PC-9 (cell line): Measurements from ENCODE around the gene FAM193B. TPM values are rescaled to one million over a fixed set of nuclear protein-coding genes. Genes with fewer than 3 reads are reported as not detected.
A peak's percentile ranks its signal among the peaks of the same experiment; 100 is the strongest.

Experiments
- BruUV-seq: library from RNA; stranded (reverse); fragments of 400-500 nt; replicated peaks from 2 replicates; lab custom pipeline; 2021; lab: Mats Ljungman, UMichigan
- CTCF ChIA-PET: fragments of 300-600 bp; sonication (Branson Sonifier 250); formaldehyde crosslinking; loops from one replicate; lab custom pipeline; 2022; ENCODE audit warnings: antibody characterized with exemption; lab: Charles Lee
- POLR2A ChIA-PET: fragments of 300-600 bp; sonication (Branson Sonifier 250); formaldehyde crosslinking; loops from one replicate; lab custom pipeline; 2022; ENCODE audit warnings: antibody characterized with exemption; ENCODE audit not compliant: unreplicated experiment; lab: Charles Lee
- DNase-seq, 2 experiments: peaks; one replicate each; pipeline versions ENCODE4 v3.0.0 to v3.0.0-alpha.2; 2015 to 2022; ENCODE audit warnings: mixed read lengths in 1 of 2
- H2AFZ ChIP-seq: fragments of 200-600 bp; sonication (generic); 2 replicates; pipeline ENCODE4 v1.8.1; 2017; ENCODE audit warnings: antibody characterized with exemption
- H3F3A ChIP-seq: fragments of 200-600 bp; sonication (generic); 2 replicates; pipeline ENCODE4 v1.8.1; 2017; ENCODE audit warnings: antibody characterized with exemption, mild to moderate bottlenecking, low read depth; ENCODE audit not compliant: insufficient read depth
- H3K27ac ChIP-seq: fragments of 200-600 bp; sonication (generic); 2 replicates; pipeline ENCODE4 v1.6.1; 2016; ENCODE audit warnings: mixed run types
- H3K27me3 ChIP-seq: fragments of 200-600 bp; sonication (generic); 2 replicates; pipeline ENCODE4 v1.6.1; 2016; ENCODE audit warnings: low read depth, mixed run types; ENCODE audit not compliant: insufficient read depth
- H3K36me3 ChIP-seq: fragments of 200-600 bp; sonication (generic); 2 replicates; pipeline ENCODE4 v1.6.1; 2016; ENCODE audit warnings: low read depth, mixed run types
- H3K4me1 ChIP-seq: fragments of 200-600 bp; sonication (generic); replicated peaks from 2 replicates; pipeline ENCODE4 v1.6.1; 2016; ENCODE audit warnings: mixed run types; ENCODE audit not compliant: insufficient read depth
- H3K4me2 ChIP-seq: fragments of 200-600 bp; sonication (generic); 2 replicates; pipeline ENCODE4 v1.6.1; 2017; ENCODE audit warnings: mixed run types
- H3K4me3 ChIP-seq: fragments of 200-600 bp; sonication (generic); 2 replicates; pipeline ENCODE4 v1.6.1; 2016; ENCODE audit warnings: mixed run types
- H3K79me2 ChIP-seq: fragments of 200-600 bp; sonication (generic); 2 replicates; pipeline ENCODE4 v1.6.1; 2017; ENCODE audit warnings: low read depth, mixed run types
- H3K9me2 ChIP-seq: fragments of 200-600 bp; sonication (generic); 2 replicates; pipeline ENCODE4 v1.8.1; 2017; ENCODE audit warnings: mild to moderate bottlenecking; ENCODE audit not compliant: insufficient read depth
- H3K9me3 ChIP-seq: fragments of 200-600 bp; sonication (generic); 2 replicates; pipeline ENCODE4 v1.8.1; 2016; ENCODE audit warnings: low read depth; ENCODE audit not compliant: insufficient read depth
- H4K20me1 ChIP-seq: fragments of 200-600 bp; sonication (generic); 2 replicates; pipeline ENCODE4 v1.8.1; 2017; ENCODE audit not compliant: insufficient read depth
- EZH2 ChIP-seq: fragments of 200-600 bp; sonication (generic); IDR thresholded peaks from 2 replicates; pipeline ENCODE4 v1.8.0; 2017; ENCODE audit warnings: antibody characterized with exemption, low read depth
- intact Hi-C: fragments of 100-400 bp; cut with micrococcal nuclease; formaldehyde crosslinking; loops from one replicate; pipeline ENCODE4 v1.10.0; 2022; ENCODE audit not compliant: unreplicated experiment
- total RNA-seq: library from RNA; stranded (reverse); gene quantifications from 2 replicates; pipeline ENCODE4 v1.2.3, GENCODE V29; 2021
- TF ChIP-seq, protein P1 (sequence below): fragments of 200-600 bp; sonication (generic); conservative IDR thresholded peaks from 2 replicates; pipeline ENCODE4 v1.6.1; 2017; ENCODE audit warnings: mixed run types, antibody characterized with exemption, mild to moderate bottlenecking, moderate library complexity

Gene FAM193B
- total RNA-seq, 1 experiment from 2014 or later = 70.4 TPM

GRCh38 chr5:177592010-177592834, 37.9 kb upstream of the FAM193B start, which contains the start of gene TMED9:
TMED9 (plus strand) TSS chr5:177592203; CDS start chr5:177592215, 12 bp downstream.
- ChIA-PET POLR2A (interaction anchor here (0.7 to 1.1 kb wide), 2 partner anchors 283 to 398 kb away, joined by 8 to 9 read pairs; no protein-coding TSS in a partner anchor), CTCF (interaction anchor here (0.6 to 0.7 kb wide), 2 partner anchors 14 to 1253 kb away, joined by 4 to 16 read pairs; no protein-coding TSS in a partner anchor)
- peak; percentile 74 to 91 for DNase-seq
- Histone ChIP-seq H3K9me2 (no peaks in the 10 kb centered on the region), H3K9me3 (no peaks in the 10 kb centered on the region), H3K79me2 (peaks cover 22% of the 10 kb centered on the region), H2AFZ (peak within 1 kb of the TSS; percentile 78), H3K36me3 (peaks cover 5% of the 10 kb centered on the region; the same call in 1 of the 2 replicates), H3K27me3 (peaks cover 34% of the 10 kb centered on the region), H4K20me1 (no peaks in the 10 kb centered on the region), H3F3A (no peaks in the 10 kb centered on the region), H3K27ac (peak within 1 kb of the TSS; percentile 42), H3K4me3 (peak within 1 kb of the TSS; percentile 91), H3K4me2 (peak within 1 kb of the TSS; percentile 89), H3K4me1 (peaks cover 7% of the 10 kb centered on the region; the same call in 1 of the 2 replicates)
- BruUV-seq = TSS peak; percentile 50
- no peak for TF ChIP-seq EZH2
- TF ChIP-seq, protein P1, sequence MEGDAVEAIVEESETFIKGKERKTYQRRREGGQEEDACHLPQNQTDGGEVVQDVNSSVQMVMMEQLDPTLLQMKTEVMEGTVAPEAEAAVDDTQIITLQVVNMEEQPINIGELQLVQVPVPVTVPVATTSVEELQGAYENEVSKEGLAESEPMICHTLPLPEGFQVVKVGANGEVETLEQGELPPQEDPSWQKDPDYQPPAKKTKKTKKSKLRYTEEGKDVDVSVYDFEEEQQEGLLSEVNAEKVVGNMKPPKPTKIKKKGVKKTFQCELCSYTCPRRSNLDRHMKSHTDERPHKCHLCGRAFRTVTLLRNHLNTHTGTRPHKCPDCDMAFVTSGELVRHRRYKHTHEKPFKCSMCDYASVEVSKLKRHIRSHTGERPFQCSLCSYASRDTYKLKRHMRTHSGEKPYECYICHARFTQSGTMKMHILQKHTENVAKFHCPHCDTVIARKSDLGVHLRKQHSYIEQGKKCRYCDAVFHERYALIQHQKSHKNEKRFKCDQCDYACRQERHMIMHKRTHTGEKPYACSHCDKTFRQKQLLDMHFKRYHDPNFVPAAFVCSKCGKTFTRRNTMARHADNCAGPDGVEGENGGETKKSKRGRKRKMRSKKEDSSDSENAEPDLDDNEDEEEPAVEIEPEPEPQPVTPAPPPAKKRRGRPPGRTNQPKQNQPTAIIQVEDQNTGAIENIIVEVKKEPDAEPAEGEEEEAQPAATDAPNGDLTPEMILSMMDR = no peak
- intact Hi-C loops = loop anchor here (2.0 to 5.0 kb wide), 2 partner anchors 40 to 75 kb away; partner anchors contain the start of genes DDX41 and FAM193B

GRCh38 chr5:177591690-177592009, 37.3 kb upstream of the FAM193B start:
- Histone ChIP-seq H3K27ac (no peak overlapping the region), H3F3A (no peaks in the 10 kb centered on the region), H3K4me3 (peak overlapping the region; percentile 91; the same call in 1 of the 2 replicates), H3K9me3 (no peaks in the 10 kb centered on the region), H3K4me1 (peaks cover 7% of the 10 kb centered on the region; the same call in 1 of the 2 replicates), H4K20me1 (no peaks in the 10 kb centered on the region), H3K79me2 (peaks cover 22% of the 10 kb centered on the region), H3K4me2 (peak overlapping the region; percentile 89), H3K27me3 (peaks cover 38% of the 10 kb centered on the region), H3K9me2 (no peaks in the 10 kb centered on the region), H2AFZ (0 out of 2 replicates have a peak overlapping the region, but pooled peaks have one; percentile 49), H3K36me3 (peaks cover 5% of the 10 kb centered on the region; the same call in 1 of the 2 replicates)
- intact Hi-C loops = loop anchor here (2.0 to 5.0 kb wide), 2 partner anchors 39 to 75 kb away; partner anchors contain the start of genes DDX41 and FAM193B
- POLR2A ChIA-PET = interaction anchor here (1.1 kb wide), 1 partner anchor 398 kb away, joined by 9 read pairs; no protein-coding TSS in a partner anchor
- CTCF ChIA-PET = no interaction called here
- TF ChIP-seq EZH2 = no peak
- TF ChIP-seq, protein P1 = no peak
- BruUV-seq = no TSS peak
- no peak for DNase-seq

DNA sequence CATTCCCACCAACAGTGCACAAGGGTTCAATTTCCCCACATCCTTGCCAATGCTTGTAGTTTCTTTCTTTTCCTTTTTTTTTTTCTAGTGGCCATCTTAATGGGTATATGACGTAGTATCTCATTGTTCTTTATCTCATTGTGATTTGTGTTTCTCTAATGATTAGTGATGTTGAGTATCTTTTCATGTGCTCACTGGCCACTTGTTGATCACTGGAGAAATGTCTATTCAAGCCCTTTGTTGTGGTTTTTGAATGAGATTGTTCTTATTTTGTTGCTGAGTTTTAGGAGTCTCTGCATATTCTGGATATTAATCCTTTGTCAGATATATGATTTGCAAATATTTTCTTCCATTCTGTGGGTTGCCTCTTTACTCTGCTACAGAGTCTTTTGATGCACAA, 36.0 kb upstream of the FAM193B start:
- intact Hi-C loops = loop anchor here (5.0 kb wide), 1 partner anchor 38 kb away; the partner anchor contains the start of gene FAM193B
- Histone ChIP-seq H4K20me1 (no peaks in the 10 kb centered on the region), H3K4me1 (peaks cover 7% of the 10 kb centered on the region; the same call in 1 of the 2 replicates), H3K36me3 (peaks cover 5% of the 10 kb centered on the region; the same call in 1 of the 2 replicates), H3K27ac (no peak overlapping the region), H3K79me2 (peaks cover 22% of the 10 kb centered on the region), H3K4me2 (no peak overlapping the region), H3K9me2 (no peaks in the 10 kb centered on the region), H3K4me3 (no peak overlapping the region), H3K9me3 (no peaks in the 10 kb centered on the region), H2AFZ (no peak overlapping the region), H3F3A (no peaks in the 10 kb centered on the region), H3K27me3 (peaks cover 47% of the 10 kb centered on the region)
- DNase-seq = no peak
- CTCF ChIA-PET = no interaction called here
- BruUV-seq = no TSS peak
- TF ChIP-seq, protein P1 = no peak
- TF ChIP-seq EZH2 = no peak
- POLR2A ChIA-PET = no interaction called here
